Measurements from ENCODE around the gene SYCP3. TPM values are rescaled to one million over a fixed set of nuclear protein-coding genes. Genes with fewer than 3 reads are reported as not detected.

The SYCP3 gene
- total RNA-seq, 2 donors from 2014 or later, result 0.29 to 0.47 TPM

Other genes with a start within 250 kb of the SYCP3 start
- gene MYBPC1, start 144.5 kb downstream of the SYCP3 start, total RNA-seq, result not detected
- gene CHPT1, start 41.8 kb downstream of the SYCP3 start, total RNA-seq, result 1 to 10 TPM; 6.2 to 8.3 TPM
- gene GNPTAB, start 91.5 kb upstream of the SYCP3 start, total RNA-seq, result 10 to 100 TPM; 38.1 to 41.2 TPM
- 1 to 10 TPM; 1.8 to 3.1 TPM for gene DRAM1, start 138.1 kb upstream of the SYCP3 start, total RNA-seq